Measurements from ENCODE around the gene SUPV3L1. TPM values are rescaled to one million over a fixed set of nuclear protein-coding genes. Genes with fewer than 3 reads are reported as not detected.
"Not testable (repeated sequence)": the region's sequence is repeated elsewhere in the genome, so short reads cannot be mapped to it uniquely, and the experiment has no call there.

SUPV3L1 gene
- 10 to 100 TPM; 18.5 to 35.0 (median 30.6) TPM for total RNA-seq

DNA sequence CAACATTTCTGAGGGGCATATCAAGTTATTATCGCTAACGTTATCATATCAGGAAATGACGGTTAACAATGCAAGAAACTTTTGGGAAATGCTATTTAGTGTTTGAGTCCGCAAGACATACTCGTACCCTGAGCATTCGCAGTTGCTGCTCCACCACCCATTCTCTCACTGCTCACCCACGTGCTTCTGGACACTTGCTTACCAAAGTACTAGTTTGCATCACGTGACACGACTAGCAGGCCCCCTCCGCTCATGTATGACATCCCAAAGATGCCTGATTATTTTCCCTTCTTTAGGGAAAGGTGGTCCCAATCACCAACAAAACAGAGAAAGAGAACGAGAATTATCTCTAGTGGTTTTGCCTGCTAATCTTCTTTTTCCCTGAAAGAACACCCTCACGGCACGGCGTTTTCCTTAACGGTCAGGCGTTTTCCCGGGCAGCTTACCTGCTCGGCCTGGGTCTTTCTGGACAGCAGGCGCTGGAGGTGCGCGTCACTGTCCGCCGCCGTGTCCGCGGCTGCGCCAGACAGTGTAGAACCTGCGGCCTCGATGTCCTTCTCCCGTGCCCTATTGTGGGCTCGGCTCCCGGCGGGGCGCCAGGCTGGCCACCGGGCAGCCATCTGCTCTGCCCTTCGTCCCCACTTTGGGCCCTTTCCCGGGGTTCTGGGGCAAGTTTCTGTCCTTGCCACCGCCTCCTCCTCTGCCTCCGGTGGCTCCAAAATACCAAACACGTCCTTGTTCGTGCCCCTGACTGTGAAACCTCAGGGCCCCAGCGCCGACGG, at the start of gene SUPV3L1:
SUPV3L1 (plus strand) TSS at position 492 of the 782 bp plus-strand sequence; CDS start at position 550, 58 bp downstream.
- TF ChIP-seq, protein P1, sequence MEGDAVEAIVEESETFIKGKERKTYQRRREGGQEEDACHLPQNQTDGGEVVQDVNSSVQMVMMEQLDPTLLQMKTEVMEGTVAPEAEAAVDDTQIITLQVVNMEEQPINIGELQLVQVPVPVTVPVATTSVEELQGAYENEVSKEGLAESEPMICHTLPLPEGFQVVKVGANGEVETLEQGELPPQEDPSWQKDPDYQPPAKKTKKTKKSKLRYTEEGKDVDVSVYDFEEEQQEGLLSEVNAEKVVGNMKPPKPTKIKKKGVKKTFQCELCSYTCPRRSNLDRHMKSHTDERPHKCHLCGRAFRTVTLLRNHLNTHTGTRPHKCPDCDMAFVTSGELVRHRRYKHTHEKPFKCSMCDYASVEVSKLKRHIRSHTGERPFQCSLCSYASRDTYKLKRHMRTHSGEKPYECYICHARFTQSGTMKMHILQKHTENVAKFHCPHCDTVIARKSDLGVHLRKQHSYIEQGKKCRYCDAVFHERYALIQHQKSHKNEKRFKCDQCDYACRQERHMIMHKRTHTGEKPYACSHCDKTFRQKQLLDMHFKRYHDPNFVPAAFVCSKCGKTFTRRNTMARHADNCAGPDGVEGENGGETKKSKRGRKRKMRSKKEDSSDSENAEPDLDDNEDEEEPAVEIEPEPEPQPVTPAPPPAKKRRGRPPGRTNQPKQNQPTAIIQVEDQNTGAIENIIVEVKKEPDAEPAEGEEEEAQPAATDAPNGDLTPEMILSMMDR (IDR thresholded peaks at IDR 0.05), result peak in 2 of 4 experiments; percentile 4 to 8
- peak; percentile 40 to 72 for TF ChIP-seq POLR2A (IDR thresholded peaks at IDR 0.05)
- Histone ChIP-seq H3K27ac (peak within 1 kb of the TSS; percentile 82 to 97), H3K4me3 (peak within 1 kb of the TSS; percentile 87 to 98), H3K27me3 (no peaks in the 10 kb centered on the region), H3K36me3 (no peaks in the 10 kb centered on the region), H3K4me1 (no peaks in the 10 kb centered on the region), H3K9me3 (no peaks in the 10 kb centered on the region)
- intact Hi-C loops (cut with DNase I; ENCODE audit: low total_unique reads), result no loop called here
- DNase-seq, result peak; percentile 88 to 96

DNA sequence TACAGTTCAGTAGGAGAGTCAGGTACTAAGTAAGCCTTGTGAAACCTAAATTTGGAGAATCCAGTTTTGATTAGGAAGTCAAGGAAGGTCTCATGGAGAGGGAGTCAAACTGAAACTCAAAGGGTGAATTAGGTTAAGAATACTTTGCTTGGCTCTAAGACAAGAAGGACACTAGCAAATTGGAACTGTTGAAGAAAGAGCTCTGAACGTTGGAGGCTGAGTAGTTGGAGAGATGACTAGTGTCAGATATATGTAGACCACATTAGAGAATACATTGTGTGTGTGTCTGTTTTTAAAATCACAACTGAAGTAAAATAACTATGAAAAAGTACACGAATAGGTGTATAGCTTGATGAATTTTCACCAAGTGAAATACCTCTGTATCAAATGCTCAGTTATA, 49.8 kb upstream of the SUPV3L1 start:
- Histone ChIP-seq H3K4me1 (peaks cover 0 to 16% of the 10 kb centered on the region in 2 donors), H3K9me3 (no peaks in the 10 kb centered on the region), H3K36me3 (no peaks in the 10 kb centered on the region), H3K27ac (no peak overlapping the region), H3K4me3 (no peak overlapping the region), H3K27me3 (no peaks in the 10 kb centered on the region)
- TF ChIP-seq, protein P1 (IDR thresholded peaks at IDR 0.05), result no peak
- TF ChIP-seq POLR2A (IDR thresholded peaks at IDR 0.05), result no peak
- no peak for DNase-seq
- intact Hi-C loops (cut with DNase I; ENCODE audit: low total_unique reads), result no loop called here

DNA sequence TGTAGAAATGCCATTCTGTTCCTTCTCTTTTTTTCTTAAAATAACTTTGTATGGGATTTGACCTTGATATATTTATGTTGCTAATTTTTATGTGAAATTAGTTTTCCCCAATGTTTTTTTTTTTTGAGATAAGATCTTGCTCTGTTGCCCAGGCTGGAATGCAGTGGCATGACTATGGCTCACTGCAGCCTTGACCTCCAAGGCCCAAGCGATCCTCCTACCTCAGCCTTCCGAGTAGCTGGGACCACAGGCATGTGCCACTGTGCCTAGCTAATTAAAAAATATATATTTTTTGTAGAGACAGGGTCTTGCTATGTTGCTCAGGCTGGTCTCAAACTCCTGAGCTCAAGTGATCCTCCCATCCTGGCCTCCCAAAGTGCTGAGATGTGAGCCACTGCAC, 40.1 kb upstream of the SUPV3L1 start:
- H3K27me3 ChIP-seq, result no peaks in the 10 kb centered on the region
- no peaks in the 10 kb centered on the region for H3K4me1 ChIP-seq
- TF ChIP-seq, protein P1 (IDR thresholded peaks at IDR 0.05), result no peak
- TF ChIP-seq POLR2A (IDR thresholded peaks at IDR 0.05), result no peak
- no peaks in the 10 kb centered on the region for H3K9me3 ChIP-seq
- H3K27ac ChIP-seq, result no peak overlapping the region
- no peak for DNase-seq
- no peaks in the 10 kb centered on the region for H3K36me3 ChIP-seq
- intact Hi-C loops (cut with DNase I; ENCODE audit: low total_unique reads), result no loop called here
- H3K4me3 ChIP-seq, result no peak overlapping the region

DNA sequence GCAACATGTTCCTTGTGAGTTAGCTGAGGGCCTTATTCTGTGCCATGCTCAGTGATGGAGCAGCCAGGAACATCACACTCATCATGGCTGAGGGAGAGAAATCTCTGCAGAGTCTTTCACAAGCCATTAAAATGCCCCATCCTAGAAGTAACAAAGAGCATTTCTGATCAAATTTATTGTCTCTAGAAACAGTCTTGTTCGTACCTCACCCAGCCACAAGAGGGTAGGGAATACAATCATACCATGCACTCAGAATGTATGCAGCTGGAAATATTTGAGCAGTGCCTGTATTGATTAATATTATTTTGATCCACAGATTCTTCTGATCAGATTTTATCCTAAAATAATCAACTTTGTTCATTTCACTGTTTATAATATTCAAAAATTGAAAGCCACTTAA, 38.7 kb upstream of the SUPV3L1 start:
- TF ChIP-seq POLR2A (IDR thresholded peaks at IDR 0.05), result no peak
- TF ChIP-seq, protein P1 (IDR thresholded peaks at IDR 0.05), result no peak
- no peaks in the 10 kb centered on the region for H3K4me1 ChIP-seq
- H3K36me3 ChIP-seq, result no peaks in the 10 kb centered on the region
- H3K27ac ChIP-seq, result no peak overlapping the region
- no peak for DNase-seq
- no peaks in the 10 kb centered on the region for H3K9me3 ChIP-seq
- H3K27me3 ChIP-seq, result no peaks in the 10 kb centered on the region
- intact Hi-C loops (cut with DNase I; ENCODE audit: low total_unique reads), result no loop called here
- no peak overlapping the region for H3K4me3 ChIP-seq

DNA sequence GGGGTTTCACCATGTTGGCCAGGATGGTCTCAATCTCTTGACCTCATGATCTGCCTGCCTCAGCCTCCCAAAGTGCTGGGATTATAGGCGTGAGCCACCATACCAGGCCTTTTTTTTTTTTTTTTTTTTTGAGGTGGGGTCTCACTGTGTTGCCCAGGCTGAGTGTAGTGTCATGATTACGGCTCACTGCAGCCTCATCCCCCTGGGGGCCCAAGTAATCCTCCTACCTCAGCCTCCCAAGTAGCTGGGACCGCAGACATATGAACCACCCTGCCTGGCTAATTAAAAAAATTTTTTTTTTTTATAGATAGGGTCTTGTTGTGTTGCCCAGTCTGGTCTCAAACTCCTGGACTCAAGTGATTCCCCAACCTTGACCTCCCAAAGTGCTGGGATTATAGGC, 38.0 kb upstream of the SUPV3L1 start:
- H3K4me3 ChIP-seq; intact Hi-C loops (cut with DNase I; ENCODE audit: low total_unique reads); H3K9me3 ChIP-seq; DNase-seq; H3K4me1 ChIP-seq; H3K36me3 ChIP-seq; H3K27me3 ChIP-seq; H3K27ac ChIP-seq: not testable (repeated sequence)

Measured in uterus (tissue), 4 donors.